GM12878 (cell line): ENCODE results near the gene FAM8A1.

ENCODE experiments used
- BCLAF1 ChIP-seq: fragments of 450-650 bp; IDR thresholded peaks from 2 replicates; pipeline ENCODE4 v1.6.1; 2017; ENCODE audit warnings: antibody characterized with exemption, mild to moderate bottlenecking, moderate library complexity
- BRCA1 ChIP-seq: IDR thresholded peaks from 2 replicates; pipeline ENCODE4 v1.6.1; 2011; ENCODE audit warnings: low read depth, low read length, improper control_type of control experiment
- CTCF ChIP-seq, 3 experiments: IDR thresholded peaks in 2 of 3; conservative IDR thresholded peaks in 1 of 3; 2 replicates each; pipeline ENCODE4 v1.5.1; 2011; ENCODE audit warnings: low read depth in 3 of 3, low read length in 3 of 3, mild to moderate bottlenecking in 3 of 3, control low read depth in 2 of 3, moderate library complexity in 2 of 3, inconsistent platforms in 1 of 3, mixed read lengths in 1 of 3; ENCODE audit not compliant: control insufficient read depth in 2 of 3, insufficient read depth in 1 of 3; ENCODE audit errors: extremely low read depth in 1 of 3
- DPF2 ChIP-seq: fragments of 450-650 bp; IDR thresholded peaks from 2 replicates; pipeline ENCODE4 v1.6.1; 2017; ENCODE audit warnings: mild to moderate bottlenecking
- MYC ChIP-seq: IDR thresholded peaks from 2 replicates; pipeline ENCODE4 v1.6.1; 2011; ENCODE audit warnings: mild to moderate bottlenecking, low read length, moderate library complexity, inconsistent platforms; ENCODE audit not compliant: insufficient read depth, insufficient replicate concordance, insufficient read length, severe bottlenecking
- NFYB ChIP-seq: IDR thresholded peaks from 2 replicates; pipeline ENCODE4 v1.6.1; 2011; ENCODE audit warnings: low read depth, mild to moderate bottlenecking, low read length, improper control_type of control experiment, moderate library complexity; ENCODE audit not compliant: insufficient read depth
- POLR2A ChIP-seq: IDR thresholded peaks from 2 replicates; pipeline ENCODE4 v1.6.1; 2011; ENCODE audit warnings: low read depth, mild to moderate bottlenecking, low read length
- RBBP5 ChIP-seq: fragments of 200-600 bp; sonication (generic); conservative IDR thresholded peaks from 2 replicates; pipeline ENCODE4 v1.6.1; 2016
- RFX5 ChIP-seq: IDR thresholded peaks from 2 replicates; pipeline ENCODE4 v1.6.1; 2011; ENCODE audit warnings: low read depth, low read length, improper control_type of control experiment
- SMC3 ChIP-seq: IDR thresholded peaks from 2 replicates; pipeline ENCODE4 v1.6.1; 2011; ENCODE audit warnings: low read length, improper control_type of control experiment, borderline replicate concordance
- STAT3 ChIP-seq: IDR thresholded peaks from 2 replicates; pipeline ENCODE4 v1.6.1; 2011; ENCODE audit warnings: low read depth, low read length, improper control_type of control experiment
- USF1 ChIP-seq: IDR thresholded peaks from 2 replicates; pipeline ENCODE4 v1.6.1; 2011; ENCODE audit warnings: borderline replicate concordance, low read depth, mild to moderate bottlenecking, moderate library complexity, mixed read lengths, low read length; ENCODE audit not compliant: insufficient read depth; ENCODE audit errors: extremely low read length
- ZNF207 ChIP-seq: fragments of 450-650 bp; IDR thresholded peaks from 2 replicates; pipeline ENCODE4 v1.6.1; 2014; ENCODE audit warnings: antibody characterized with exemption, mild to moderate bottlenecking, borderline replicate concordance
- ZSCAN29 ChIP-seq: fragments of 450-650 bp; IDR thresholded peaks from 2 replicates; pipeline ENCODE4 v1.6.1; 2017; ENCODE audit warnings: mild to moderate bottlenecking, moderate library complexity

- TF ChIP-seq ZNF207 (no peak), CTCF (IDR thresholded peaks at IDR 0.05 in 2 of 3, conservative IDR thresholded peaks at IDR 0.05 in 1 of 3; ENCODE audit: control insufficient read depth in 2 of 3, extremely low read depth in 1 of 3, insufficient read depth in 1 of 3, low read depth in 3 of 3, low read length in 3 of 3) (no peak), NFYB (no peak), ZSCAN29 (no peak), RBBP5 (no peak), RFX5 (no peak), POLR2A (no peak), BCLAF1 (no peak), STAT3 (no peak), SMC3 (no peak), BRCA1 (no peak), MYC (no peak), DPF2 (no peak), USF1 (no peak)
Observed at GRCh38 chr6:17580518-17581048, 19.5 kb upstream of the FAM8A1 start.
